ENCODE data around the gene SNAPC4. TPM values are rescaled to one million over a fixed set of nuclear protein-coding genes. Genes with fewer than 3 reads are reported as not detected.

Gene SNAPC4
- total RNA-seq, 4 donors from 2014 or later = 5.9 to 9.9 (median 9.6) TPM

DNA sequence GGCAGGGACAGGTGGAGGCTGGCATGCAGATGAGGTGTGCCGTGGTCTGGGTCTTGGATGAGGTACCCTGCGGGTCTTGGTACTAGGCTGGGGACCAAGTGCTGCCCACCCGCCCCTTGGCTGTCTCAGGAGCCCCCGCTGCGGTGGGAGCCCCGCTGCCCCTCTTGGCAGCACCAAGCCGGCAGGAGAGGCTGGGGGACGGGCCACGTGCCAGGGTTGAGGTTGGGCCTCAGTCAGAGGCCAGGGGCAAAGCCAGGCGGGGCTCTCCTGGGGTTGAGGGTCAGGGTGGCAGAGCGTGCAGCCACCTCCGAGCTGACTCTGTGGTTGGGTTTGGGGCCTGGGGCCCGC, 28.5 kb downstream of the SNAPC4 start:
- TF ChIP-seq, protein P1, sequence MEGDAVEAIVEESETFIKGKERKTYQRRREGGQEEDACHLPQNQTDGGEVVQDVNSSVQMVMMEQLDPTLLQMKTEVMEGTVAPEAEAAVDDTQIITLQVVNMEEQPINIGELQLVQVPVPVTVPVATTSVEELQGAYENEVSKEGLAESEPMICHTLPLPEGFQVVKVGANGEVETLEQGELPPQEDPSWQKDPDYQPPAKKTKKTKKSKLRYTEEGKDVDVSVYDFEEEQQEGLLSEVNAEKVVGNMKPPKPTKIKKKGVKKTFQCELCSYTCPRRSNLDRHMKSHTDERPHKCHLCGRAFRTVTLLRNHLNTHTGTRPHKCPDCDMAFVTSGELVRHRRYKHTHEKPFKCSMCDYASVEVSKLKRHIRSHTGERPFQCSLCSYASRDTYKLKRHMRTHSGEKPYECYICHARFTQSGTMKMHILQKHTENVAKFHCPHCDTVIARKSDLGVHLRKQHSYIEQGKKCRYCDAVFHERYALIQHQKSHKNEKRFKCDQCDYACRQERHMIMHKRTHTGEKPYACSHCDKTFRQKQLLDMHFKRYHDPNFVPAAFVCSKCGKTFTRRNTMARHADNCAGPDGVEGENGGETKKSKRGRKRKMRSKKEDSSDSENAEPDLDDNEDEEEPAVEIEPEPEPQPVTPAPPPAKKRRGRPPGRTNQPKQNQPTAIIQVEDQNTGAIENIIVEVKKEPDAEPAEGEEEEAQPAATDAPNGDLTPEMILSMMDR (IDR thresholded peaks at IDR 0.05) = no peak
- no peak for TF ChIP-seq POLR2A (IDR thresholded peaks at IDR 0.05)
- 68 to 89% methylated on average over 3 to 13 of the region's 13 CpGs for WGBS, 2 donors
- DNase-seq (ENCODE audit: low spot score in 2 of 2) = no peak
- intact Hi-C loops (cut with DNase I; ENCODE audit: low total_unique reads) = no loop called here
- no peak overlapping the region for H3K4me3 ChIP-seq (ENCODE audit: low read depth, poor library complexity, severe bottlenecking)

DNA sequence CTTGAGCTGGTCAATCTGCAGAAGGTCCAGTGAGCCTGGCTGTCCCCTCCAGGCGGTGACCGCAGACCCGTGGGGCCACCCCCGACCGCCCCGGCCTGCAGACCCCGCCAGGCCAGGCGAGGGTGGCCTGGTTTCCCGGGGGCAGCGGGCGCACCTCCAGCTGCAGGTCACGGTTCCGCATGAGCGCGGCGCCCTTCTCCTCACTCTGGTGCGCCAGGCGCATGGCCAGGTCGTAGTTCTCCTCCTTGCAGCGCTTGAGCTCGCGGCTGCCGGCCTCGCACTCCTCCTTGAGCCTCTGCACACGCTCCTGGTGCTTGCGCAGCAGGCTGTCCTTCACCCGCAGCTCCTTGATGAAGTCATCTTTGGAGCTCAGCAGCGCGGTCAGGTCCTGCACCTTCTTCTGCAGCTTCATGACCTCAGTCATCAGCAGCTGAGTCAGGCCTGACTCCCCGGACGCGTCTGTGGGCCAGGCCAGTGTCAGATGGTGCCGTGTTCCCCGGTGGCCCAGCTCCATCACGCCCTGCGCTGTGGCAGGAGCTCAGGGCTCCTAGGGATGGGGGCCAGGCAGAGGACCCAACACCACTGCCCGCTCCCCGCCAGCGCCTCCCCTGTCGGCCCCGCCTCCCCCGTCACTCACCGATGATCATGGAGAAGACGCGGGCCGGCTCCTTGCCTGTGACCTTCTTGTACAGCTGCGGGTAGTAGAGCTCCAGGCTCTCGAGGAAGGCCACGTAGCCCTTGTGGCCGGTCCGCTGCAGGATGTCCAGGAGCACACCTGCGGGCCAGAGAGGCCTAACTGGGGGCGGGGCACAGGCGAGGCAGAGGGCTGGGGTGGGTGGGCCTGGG, 29.1 kb downstream of the SNAPC4 start:
- no peak for DNase-seq (ENCODE audit: low spot score in 2 of 2)
- 93 to 95% methylated on average over 44 to 50 of the region's 54 CpGs for WGBS, 2 donors
- TF ChIP-seq POLR2A (IDR thresholded peaks at IDR 0.05) = no peak
- TF ChIP-seq, protein P1 (IDR thresholded peaks at IDR 0.05) = no peak
- no peak overlapping the region for H3K4me3 ChIP-seq (ENCODE audit: low read depth, poor library complexity, severe bottlenecking)
- intact Hi-C loops (cut with DNase I; ENCODE audit: low total_unique reads) = no loop called here

DNA sequence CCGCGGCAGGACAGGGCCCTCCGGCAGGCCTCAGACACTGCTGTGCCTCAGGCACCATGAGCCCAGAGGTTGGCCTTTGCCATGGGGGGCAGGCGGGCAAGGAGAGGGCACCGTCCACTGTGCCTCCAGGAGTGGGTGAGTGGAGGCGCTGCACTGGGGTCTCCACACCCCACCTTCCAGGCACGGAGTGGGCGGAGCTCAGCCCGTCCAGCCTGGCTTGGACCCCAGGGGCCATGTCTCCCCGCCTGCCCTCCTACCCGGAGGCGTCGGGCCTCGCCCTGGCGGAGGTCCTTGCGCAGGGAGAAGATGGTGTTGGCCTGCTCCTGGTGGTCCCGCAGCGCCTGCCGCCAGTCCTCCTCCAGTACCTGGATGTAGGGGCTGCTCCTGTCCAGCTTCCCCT, 29.9 kb downstream of the SNAPC4 start:
- DNase-seq (ENCODE audit: low spot score in 2 of 2) = no peak
- TF ChIP-seq, protein P1 (IDR thresholded peaks at IDR 0.05) = no peak
- TF ChIP-seq POLR2A (IDR thresholded peaks at IDR 0.05) = no peak
- WGBS, 2 donors = 91% methylated on average over 6 to 16 of the region's 19 CpGs
- intact Hi-C loops (cut with DNase I; ENCODE audit: low total_unique reads) = no loop called here
- H3K4me3 ChIP-seq (ENCODE audit: low read depth, poor library complexity, severe bottlenecking) = no peak overlapping the region

DNA sequence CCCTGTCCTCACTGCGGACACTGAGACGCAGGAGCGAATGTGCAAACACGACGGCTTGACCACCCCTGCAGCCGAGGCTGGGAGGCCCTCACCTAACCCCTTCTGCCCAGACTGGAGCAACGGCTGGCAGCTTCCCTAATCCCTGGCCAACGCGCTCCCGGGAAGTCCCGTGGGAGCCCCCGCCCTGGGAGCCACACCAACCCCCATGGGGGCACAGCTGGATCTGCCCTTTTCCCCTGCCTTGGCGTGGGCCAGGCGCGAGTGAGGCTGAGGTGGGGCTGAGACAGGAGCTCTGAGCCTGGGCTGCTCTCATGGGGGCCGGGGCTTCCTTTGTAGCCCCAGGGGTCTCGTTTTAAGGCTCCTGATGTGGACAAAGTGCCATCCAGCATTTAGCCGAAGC, 31.8 kb downstream of the SNAPC4 start:
- no peak overlapping the region for H3K4me3 ChIP-seq (ENCODE audit: low read depth, poor library complexity, severe bottlenecking)
- intact Hi-C loops (cut with DNase I; ENCODE audit: low total_unique reads) = no loop called here
- TF ChIP-seq, protein P1 (IDR thresholded peaks at IDR 0.05) = no peak
- TF ChIP-seq POLR2A (IDR thresholded peaks at IDR 0.05) = no peak
- DNase-seq (ENCODE audit: low spot score in 2 of 2) = no peak
- WGBS, 2 donors = 66 to 72% methylated on average over 13 to 17 of the region's 18 CpGs

DNA sequence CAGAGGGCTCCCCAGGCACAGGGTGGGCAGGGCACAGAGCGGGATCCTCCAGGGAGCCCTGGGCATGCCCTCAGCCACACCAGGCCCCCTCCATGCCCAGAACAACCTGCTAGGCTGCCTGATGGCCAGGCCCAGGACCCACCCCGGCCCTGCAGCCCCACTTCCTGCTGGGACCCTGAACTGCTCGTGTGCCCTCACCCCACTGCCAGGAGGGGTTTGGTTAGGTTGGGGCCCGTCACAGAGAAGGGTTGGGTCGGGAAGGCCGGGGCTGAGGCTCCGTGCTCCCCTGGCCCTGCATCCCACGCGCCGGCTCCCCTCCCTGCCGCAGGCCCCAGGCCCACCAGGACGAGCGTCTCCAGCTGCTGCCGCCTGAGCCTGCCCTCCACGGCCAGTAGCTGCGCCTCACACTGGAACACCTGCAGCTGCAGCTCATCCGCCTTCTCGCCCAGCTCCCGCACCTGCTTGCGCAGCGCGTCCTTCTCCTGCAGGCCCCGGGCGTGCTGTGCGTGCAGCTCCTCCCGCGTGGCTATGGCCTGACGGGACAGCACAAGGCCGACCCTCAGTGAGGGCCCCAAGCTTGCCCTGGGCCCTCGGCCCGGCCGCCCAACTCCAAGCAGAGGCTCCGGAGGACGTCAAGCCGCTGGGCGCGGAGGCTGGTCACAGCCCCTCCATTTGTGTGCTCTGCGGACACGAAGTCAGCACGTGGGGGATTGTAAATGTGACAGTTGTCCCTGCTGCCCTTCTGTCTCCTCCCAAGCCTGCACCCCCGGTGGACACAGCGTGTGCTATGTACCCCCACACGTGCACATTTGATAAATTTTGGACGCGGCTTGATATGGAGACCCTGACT, 32.4 kb downstream of the SNAPC4 start:
- DNase-seq (ENCODE audit: low spot score in 2 of 2) = no peak
- TF ChIP-seq, protein P1 (IDR thresholded peaks at IDR 0.05) = no peak
- TF ChIP-seq POLR2A (IDR thresholded peaks at IDR 0.05) = no peak
- intact Hi-C loops (cut with DNase I; ENCODE audit: low total_unique reads) = no loop called here
- no peak overlapping the region for H3K4me3 ChIP-seq (ENCODE audit: low read depth, poor library complexity, severe bottlenecking)
- 78 to 79% methylated on average over 38 to 41 of the region's 45 CpGs for WGBS, 2 donors
